Measurements from ENCODE around the gene CNST. TPM values are rescaled to one million over a fixed set of nuclear protein-coding genes. Genes with fewer than 3 reads are reported as not detected.

The CNST gene
- total and polyA plus RNA-seq, 2 of the 13 experiments (the other 11 are each of a cell fraction or from before 2014, with no cell fraction given), result 6.3 to 12.4 TPM

DNA sequence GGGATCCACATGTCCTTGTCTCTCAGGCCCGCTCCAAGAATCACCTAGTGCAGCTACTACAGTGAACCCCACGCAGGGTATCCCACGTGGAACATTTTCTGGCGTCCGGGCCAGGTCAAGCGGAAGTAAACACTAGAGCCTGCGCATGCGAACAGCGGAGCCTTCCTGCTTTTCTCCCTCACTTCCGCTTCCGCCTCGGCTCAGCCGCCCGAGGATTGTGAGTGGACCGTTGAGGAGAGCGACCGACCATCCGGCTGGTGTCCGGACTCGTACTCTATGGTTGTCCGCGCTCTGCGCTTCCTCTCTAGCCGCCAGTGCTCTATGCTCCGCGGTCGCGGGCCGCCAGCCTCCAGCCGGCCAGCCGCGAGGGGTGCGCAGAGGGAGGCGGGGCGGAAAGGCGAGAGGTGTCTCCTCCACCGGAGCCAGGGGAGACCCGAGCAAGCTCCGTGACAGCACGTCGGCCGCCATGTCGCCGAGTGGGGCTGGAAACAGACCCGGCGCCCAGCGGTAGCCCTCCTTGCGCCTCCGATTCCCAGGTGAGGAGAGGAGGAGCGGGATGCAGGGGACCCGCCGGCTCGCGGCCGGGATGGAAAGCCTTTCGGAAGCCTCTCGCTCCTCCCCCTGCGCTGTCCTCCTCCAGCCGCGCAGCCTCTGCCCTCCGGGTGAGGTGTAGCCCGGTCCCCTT lies at the start of gene CNST, which contains the start of gene TFB2M (continued):
- TF ChIP-seq ZNF362 (CRISPR knock-in tag; IDR thresholded peaks at IDR 0.05; ENCODE audit: borderline replicate concordance) (no peak), KLF16 (CRISPR knock-in tag; IDR thresholded peaks at IDR 0.05) (peak in 1 of 2 experiments; percentile 84; a peak in 2 of 4 replicates), TFE3 (CRISPR knock-in tag; IDR thresholded peaks at IDR 0.05) (no peak), ZNF841 (CRISPR knock-in tag; IDR thresholded peaks at IDR 0.05; ENCODE audit: borderline replicate concordance) (peak; percentile 20; the same call in 1 of the 2 replicates), STAG1 (CRISPR knock-in tag; IDR thresholded peaks at IDR 0.05) (peak; percentile 26; the same call in 1 of the 2 replicates), RORA (CRISPR knock-in tag; IDR thresholded peaks at IDR 0.05) (no peak), ZNF652 (CRISPR knock-in tag; IDR thresholded peaks at IDR 0.05; ENCODE audit: borderline replicate concordance, low read depth) (no peak), ZBTB7A (CRISPR knock-in tag; IDR thresholded peaks at IDR 0.05) (no peak), MZF1 (CRISPR knock-in tag; IDR thresholded peaks at IDR 0.05; ENCODE audit: borderline replicate concordance) (no peak), U2AF1 (optimal IDR thresholded peaks at IDR 0.05; ENCODE audit: low read depth, low read length) (peak; percentile 80), MBD4 (IDR thresholded peaks at IDR 0.05; ENCODE audit: borderline replicate concordance, low read length) (no peak), MBNL3 (CRISPR knock-in tag; conservative IDR thresholded peaks at IDR 0.05) (no peak), HES4 (CRISPR knock-in tag; IDR thresholded peaks at IDR 0.05; ENCODE audit: borderline replicate concordance) (0 out of 2 replicates have a peak, but pooled peaks have one; percentile 52), HMGXB3 (CRISPR knock-in tag; IDR thresholded peaks at IDR 0.05; ENCODE audit: borderline replicate concordance) (peak; percentile 72), HIVEP1 (CRISPR knock-in tag; IDR thresholded peaks at IDR 0.05) (no peak), ZBTB1 (CRISPR knock-in tag; IDR thresholded peaks at IDR 0.05; ENCODE audit: borderline replicate concordance) (no peak), NFRKB (IDR thresholded peaks at IDR 0.05) (no peak), USF2 (IDR thresholded peaks at IDR 0.05; ENCODE audit: low read depth, low read length) (0 out of 2 replicates have a peak, but pooled peaks have one; percentile 17), USF2 (CRISPR knock-in tag; IDR thresholded peaks at IDR 0.05; ENCODE audit: borderline replicate concordance) (no peak), E2F5 (CRISPR knock-in tag; conservative IDR thresholded peaks at IDR 0.05) (no peak; the same call in 1 of the 2 replicates)

Data from HepG2 (cell line).